Measurements from ENCODE around the gene TAAR6. TPM values are rescaled to one million over a fixed set of nuclear protein-coding genes. Genes with fewer than 3 reads are reported as not detected.

Gene TAAR6
- polyA plus RNA-seq, 1 donor (not counting 4 experiments of a cell fraction or from before 2014, with no cell fraction given): not detected

GRCh38 chr6:132537977-132538376, 32.1 kb upstream of the TAAR6 start, which contains the start of gene TAAR9:
TAAR9 (plus strand) TSS chr6:132538277; CDS start chr6:132538290, 13 bp downstream.
- dilution Hi-C loops (cut with MboI; ENCODE audit: extremely low pct_ligation_motif_present, low sequenced_read_pairs): no loop called here
- Histone ChIP-seq H3K27me3 (ENCODE audit: control insufficient read depth, extremely low read depth, insufficient read depth, low read length) (peaks cover 4% of the 10 kb centered on the region), H3K9ac (ENCODE audit: control insufficient read depth, extremely low read depth, insufficient read depth, low read length) (no peak within 1 kb of the TSS), H3K4me3 (ENCODE audit: control insufficient read depth in 2 of 3, extremely low read depth in 1 of 3, insufficient read depth in 2 of 3, low read depth in 1 of 3, low read length in 3 of 3) (no peak within 1 kb of the TSS), H3K79me2 (ENCODE audit: control insufficient read depth, insufficient read depth, low read length) (no peaks in the 10 kb centered on the region), H2AFZ (ENCODE audit: control insufficient read depth, low read length) (no peak within 1 kb of the TSS), H3K27ac (ENCODE audit: control insufficient read depth, insufficient read depth, low read length) (no peak within 1 kb of the TSS), H3K4me1 (ENCODE audit: control insufficient read depth, extremely low read depth, insufficient read depth, low read length) (no peaks in the 10 kb centered on the region), H3K9me3 (ENCODE audit: control insufficient read depth, low read depth, low read length) (no peaks in the 10 kb centered on the region), H4K20me1 (ENCODE audit: control insufficient read depth, extremely low read depth, insufficient read depth, low read length) (no peaks in the 10 kb centered on the region), H3K9me1 (ENCODE audit: control insufficient read depth, extremely low read depth, insufficient read depth, low read length) (no peaks in the 10 kb centered on the region), H3K4me2 (ENCODE audit: control insufficient read depth, extremely low read depth, insufficient read depth, low read depth, low read length) (no peak within 1 kb of the TSS), H3K36me3 (ENCODE audit: control insufficient read depth in 2 of 2, extremely low read depth in 1 of 2, insufficient read depth in 2 of 2, low read length in 2 of 2) (no peaks in the 10 kb centered on the region)
- FAIRE-seq (no peak), DNase-seq (ENCODE audit: low read depth, low spot score) (no peak)
- TF ChIP-seq EZH2 (IDR thresholded peaks at IDR 0.05; ENCODE audit: low read length) (no peak), CTCF (optimal IDR thresholded peaks at IDR 0.05 in 1 of 3, IDR thresholded peaks at IDR 0.05 in 1 of 3, conservative IDR thresholded peaks at IDR 0.05 in 1 of 3; ENCODE audit: extremely low read depth in 1 of 3, insufficient read depth in 2 of 3, low read length in 3 of 3) (no peak)

- H3K4me3 ChIP-seq (ENCODE audit: control insufficient read depth in 2 of 3, extremely low read depth in 1 of 3, insufficient read depth in 2 of 3, low read depth in 1 of 3, low read length in 3 of 3): no peak overlapping the region
- no peak overlapping the region for H2AFZ ChIP-seq (ENCODE audit: control insufficient read depth, low read length)
- TF ChIP-seq EZH2 (IDR thresholded peaks at IDR 0.05; ENCODE audit: low read length) (no peak), CTCF (optimal IDR thresholded peaks at IDR 0.05 in 1 of 3, IDR thresholded peaks at IDR 0.05 in 1 of 3, conservative IDR thresholded peaks at IDR 0.05 in 1 of 3; ENCODE audit: extremely low read depth in 1 of 3, insufficient read depth in 2 of 3, low read length in 3 of 3) (no peak)
- H3K4me1 ChIP-seq (ENCODE audit: control insufficient read depth, extremely low read depth, insufficient read depth, low read length): no peaks in the 10 kb centered on the region
- dilution Hi-C loops (cut with MboI; ENCODE audit: extremely low pct_ligation_motif_present, low sequenced_read_pairs): no loop called here
- H3K9ac ChIP-seq (ENCODE audit: control insufficient read depth, extremely low read depth, insufficient read depth, low read length): no peak overlapping the region
- H3K36me3 ChIP-seq (ENCODE audit: control insufficient read depth in 2 of 2, extremely low read depth in 1 of 2, insufficient read depth in 2 of 2, low read length in 2 of 2): no peaks in the 10 kb centered on the region
- H3K9me1 ChIP-seq (ENCODE audit: control insufficient read depth, extremely low read depth, insufficient read depth, low read length): no peaks in the 10 kb centered on the region
- no peaks in the 10 kb centered on the region for H3K79me2 ChIP-seq (ENCODE audit: control insufficient read depth, insufficient read depth, low read length)
- DNase-seq (ENCODE audit: low read depth, low spot score): no peak
- peaks cover 2% of the 10 kb centered on the region for H3K27me3 ChIP-seq (ENCODE audit: control insufficient read depth, extremely low read depth, insufficient read depth, low read length)
- FAIRE-seq: no peak
- no peaks in the 10 kb centered on the region for H4K20me1 ChIP-seq (ENCODE audit: control insufficient read depth, extremely low read depth, insufficient read depth, low read length)
- H3K27ac ChIP-seq (ENCODE audit: control insufficient read depth, insufficient read depth, low read length): no peak overlapping the region
- H3K4me2 ChIP-seq (ENCODE audit: control insufficient read depth, extremely low read depth, insufficient read depth, low read depth, low read length): no peak overlapping the region
- H3K9me3 ChIP-seq (ENCODE audit: control insufficient read depth, low read depth, low read length): no peaks in the 10 kb centered on the region
Measured at GRCh38 chr6:132544826-132545225, 25.3 kb upstream of the TAAR6 start.
